ENCODE data around the gene GALNT12.

GALNT12 gene

DNA sequence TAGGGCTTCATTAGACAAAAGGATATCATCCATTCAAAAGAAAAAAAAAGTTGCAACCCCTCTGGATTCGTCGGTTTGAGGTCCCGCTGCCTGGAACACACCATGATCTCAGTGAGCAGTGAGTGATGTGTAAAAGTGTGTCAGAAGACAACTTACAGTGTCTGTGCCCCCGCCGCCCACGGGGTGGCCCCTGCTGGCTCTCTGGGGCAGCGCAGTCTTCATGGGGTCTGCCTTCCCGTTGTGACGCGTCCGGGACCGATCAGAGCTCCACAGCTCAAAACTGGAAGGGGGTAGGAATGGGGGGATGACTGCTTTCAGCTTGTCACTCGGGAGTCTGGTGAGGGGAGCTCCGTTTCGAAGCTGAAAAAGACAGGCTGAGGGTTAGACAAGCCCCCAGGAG is 33.7 kb upstream of the GALNT12 start:
- peaks cover 9% of the 10 kb centered on the region for H3K36me3 ChIP-seq (ENCODE audit: control insufficient read depth, insufficient read depth, low read length)
- no peaks in the 10 kb centered on the region for H3K4me1 ChIP-seq (ENCODE audit: control insufficient read depth, insufficient read depth, low read length)
- H3K9ac ChIP-seq (ENCODE audit: low read length), result no peak overlapping the region
- H3K4me3 ChIP-seq (ENCODE audit: low read length), result no peak overlapping the region
- H3K9me3 ChIP-seq (ENCODE audit: control insufficient read depth, low read length), result no peaks in the 10 kb centered on the region
- H3K27me3 ChIP-seq (ENCODE audit: control insufficient read depth, insufficient read depth, low read length), result no peaks in the 10 kb centered on the region

GRCh38 chr9:98774746-98775145 is 32.7 kb upstream of the GALNT12 start:
- no peaks in the 10 kb centered on the region for H3K4me1 ChIP-seq (ENCODE audit: control insufficient read depth, insufficient read depth, low read length)
- peaks cover 9% of the 10 kb centered on the region for H3K36me3 ChIP-seq (ENCODE audit: control insufficient read depth, insufficient read depth, low read length)
- H3K4me3 ChIP-seq (ENCODE audit: low read length), result no peak overlapping the region
- no peak overlapping the region for H3K9ac ChIP-seq (ENCODE audit: low read length)
- no peaks in the 10 kb centered on the region for H3K27me3 ChIP-seq (ENCODE audit: control insufficient read depth, insufficient read depth, low read length)
- no peaks in the 10 kb centered on the region for H3K9me3 ChIP-seq (ENCODE audit: control insufficient read depth, low read length)

DNA sequence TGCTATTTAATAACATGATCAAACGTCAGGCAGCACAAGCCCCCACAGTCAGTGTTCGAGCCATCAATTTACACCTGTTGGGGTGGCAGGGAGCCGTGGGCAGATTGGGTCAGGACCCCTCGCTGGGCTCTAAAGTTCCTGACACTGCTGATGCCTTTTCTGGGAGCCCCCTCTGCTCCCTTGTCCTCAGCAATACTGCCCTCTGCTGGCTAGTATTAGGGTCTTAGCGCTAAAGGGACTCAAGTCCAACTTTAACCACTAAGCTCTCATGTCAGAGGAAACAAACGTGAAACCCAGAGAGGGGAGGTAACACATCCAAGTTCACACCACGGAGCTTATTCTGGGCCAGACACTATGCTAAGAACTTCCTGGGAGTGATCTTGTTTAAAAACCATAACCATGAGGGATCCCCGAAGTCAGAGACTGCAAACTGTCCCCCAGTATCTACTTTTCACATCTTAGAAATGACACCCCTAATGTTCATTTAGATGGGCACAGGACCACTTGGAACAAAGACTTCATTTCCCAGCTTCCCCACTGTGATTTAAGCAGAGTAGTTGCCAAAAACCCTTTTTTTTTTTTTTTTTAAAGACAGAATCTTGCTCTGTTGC is 31.5 kb upstream of the GALNT12 start:
- Histone ChIP-seq H3K9me3 (ENCODE audit: control insufficient read depth, low read length) (no peaks in the 10 kb centered on the region), H3K9ac (ENCODE audit: low read length) (no peak overlapping the region), H3K4me1 (ENCODE audit: control insufficient read depth, insufficient read depth, low read length) (no peaks in the 10 kb centered on the region), H3K27me3 (ENCODE audit: control insufficient read depth, insufficient read depth, low read length) (no peaks in the 10 kb centered on the region), H3K4me3 (ENCODE audit: low read length) (no peak overlapping the region), H3K36me3 (ENCODE audit: control insufficient read depth, insufficient read depth, low read length) (peaks cover 9% of the 10 kb centered on the region)

- Histone ChIP-seq H3K4me1 (ENCODE audit: control insufficient read depth, insufficient read depth, low read length) (peaks cover 12% of the 10 kb centered on the region), H3K36me3 (ENCODE audit: control insufficient read depth, insufficient read depth, low read length) (no peaks in the 10 kb centered on the region), H3K9me3 (ENCODE audit: control insufficient read depth, low read length) (no peaks in the 10 kb centered on the region), H3K4me3 (ENCODE audit: low read length) (no peak overlapping the region), H3K27me3 (ENCODE audit: control insufficient read depth, insufficient read depth, low read length) (no peaks in the 10 kb centered on the region), H3K9ac (ENCODE audit: low read length) (no peak overlapping the region)
These were observed 29.9 kb upstream of the GALNT12 start for GRCh38 chr9:98777618-98778017.

- Histone ChIP-seq H3K27me3 (ENCODE audit: control insufficient read depth, insufficient read depth, low read length) (no peaks in the 10 kb centered on the region), H3K36me3 (ENCODE audit: control insufficient read depth, insufficient read depth, low read length) (no peaks in the 10 kb centered on the region), H3K9ac (ENCODE audit: low read length) (no peak overlapping the region), H3K9me3 (ENCODE audit: control insufficient read depth, low read length) (no peaks in the 10 kb centered on the region), H3K4me1 (ENCODE audit: control insufficient read depth, insufficient read depth, low read length) (peaks cover 18% of the 10 kb centered on the region), H3K4me3 (ENCODE audit: low read length) (no peak overlapping the region)
These were observed 29.2 kb upstream of the GALNT12 start for GRCh38 chr9:98778251-98778650.

DNA sequence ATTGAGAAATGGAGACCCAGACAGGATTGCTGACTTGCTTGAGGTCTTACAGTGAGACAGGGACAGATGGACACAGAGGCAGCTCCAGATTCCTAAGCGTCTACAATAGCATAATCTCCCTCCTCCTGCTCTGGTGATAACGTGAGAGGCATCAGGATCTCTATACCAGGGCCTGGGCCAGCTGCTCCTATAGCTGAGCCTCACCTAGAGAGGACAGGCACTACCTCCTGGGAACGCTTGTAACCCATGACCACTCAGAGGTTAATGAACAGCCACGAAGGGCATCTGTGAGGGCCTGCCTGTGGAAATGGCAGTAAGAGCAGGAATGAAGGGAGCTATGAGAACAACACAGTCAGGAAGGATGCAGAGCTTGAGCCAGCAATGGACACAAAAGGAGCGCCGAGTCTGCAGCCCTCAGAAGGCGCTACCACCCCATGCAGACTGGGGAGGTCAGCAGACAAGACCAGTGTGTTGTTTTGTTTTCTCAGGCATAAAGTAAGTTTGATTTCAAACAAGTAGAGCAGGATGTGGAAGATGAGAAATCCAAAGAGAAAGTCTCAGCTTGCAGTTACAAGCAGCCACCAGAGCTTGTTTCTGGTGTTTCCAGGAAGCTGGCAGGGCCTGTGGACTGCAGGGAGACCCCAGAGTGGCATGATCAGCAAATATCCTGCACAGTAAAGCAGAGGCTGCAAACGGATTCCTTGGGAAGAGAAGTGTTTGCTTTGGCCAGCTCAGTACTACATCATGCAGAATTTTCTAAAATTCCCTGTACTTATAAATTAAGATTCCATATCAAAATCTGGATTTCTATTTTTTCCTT is 28.5 kb upstream of the GALNT12 start:
- Histone ChIP-seq H3K4me1 (ENCODE audit: control insufficient read depth, insufficient read depth, low read length) (peaks cover 20% of the 10 kb centered on the region), H3K9me3 (ENCODE audit: control insufficient read depth, low read length) (no peaks in the 10 kb centered on the region), H3K4me3 (ENCODE audit: low read length) (no peak overlapping the region), H3K9ac (ENCODE audit: low read length) (no peak overlapping the region), H3K36me3 (ENCODE audit: control insufficient read depth, insufficient read depth, low read length) (no peaks in the 10 kb centered on the region), H3K27me3 (ENCODE audit: control insufficient read depth, insufficient read depth, low read length) (no peaks in the 10 kb centered on the region)

- H3K4me1 ChIP-seq (ENCODE audit: control insufficient read depth, insufficient read depth, low read length), result peaks cover 20% of the 10 kb centered on the region
- no peaks in the 10 kb centered on the region for H3K36me3 ChIP-seq (ENCODE audit: control insufficient read depth, insufficient read depth, low read length)
- H3K27me3 ChIP-seq (ENCODE audit: control insufficient read depth, insufficient read depth, low read length), result no peaks in the 10 kb centered on the region
- H3K4me3 ChIP-seq (ENCODE audit: low read length), result no peak overlapping the region
- H3K9ac ChIP-seq (ENCODE audit: low read length), result no peak overlapping the region
- no peaks in the 10 kb centered on the region for H3K9me3 ChIP-seq (ENCODE audit: control insufficient read depth, low read length)
These were observed 27.3 kb upstream of the GALNT12 start for GRCh38 chr9:98780059-98780749.

GRCh38 chr9:98781588-98782383 is 25.7 kb upstream of the GALNT12 start:
- H3K36me3 ChIP-seq (ENCODE audit: control insufficient read depth, insufficient read depth, low read length), result no peaks in the 10 kb centered on the region
- no peak overlapping the region for H3K9ac ChIP-seq (ENCODE audit: low read length)
- H3K4me3 ChIP-seq (ENCODE audit: low read length), result no peak overlapping the region
- H3K27me3 ChIP-seq (ENCODE audit: control insufficient read depth, insufficient read depth, low read length), result no peaks in the 10 kb centered on the region
- peaks cover 21% of the 10 kb centered on the region for H3K4me1 ChIP-seq (ENCODE audit: control insufficient read depth, insufficient read depth, low read length)
- no peaks in the 10 kb centered on the region for H3K9me3 ChIP-seq (ENCODE audit: control insufficient read depth, low read length)

DNA sequence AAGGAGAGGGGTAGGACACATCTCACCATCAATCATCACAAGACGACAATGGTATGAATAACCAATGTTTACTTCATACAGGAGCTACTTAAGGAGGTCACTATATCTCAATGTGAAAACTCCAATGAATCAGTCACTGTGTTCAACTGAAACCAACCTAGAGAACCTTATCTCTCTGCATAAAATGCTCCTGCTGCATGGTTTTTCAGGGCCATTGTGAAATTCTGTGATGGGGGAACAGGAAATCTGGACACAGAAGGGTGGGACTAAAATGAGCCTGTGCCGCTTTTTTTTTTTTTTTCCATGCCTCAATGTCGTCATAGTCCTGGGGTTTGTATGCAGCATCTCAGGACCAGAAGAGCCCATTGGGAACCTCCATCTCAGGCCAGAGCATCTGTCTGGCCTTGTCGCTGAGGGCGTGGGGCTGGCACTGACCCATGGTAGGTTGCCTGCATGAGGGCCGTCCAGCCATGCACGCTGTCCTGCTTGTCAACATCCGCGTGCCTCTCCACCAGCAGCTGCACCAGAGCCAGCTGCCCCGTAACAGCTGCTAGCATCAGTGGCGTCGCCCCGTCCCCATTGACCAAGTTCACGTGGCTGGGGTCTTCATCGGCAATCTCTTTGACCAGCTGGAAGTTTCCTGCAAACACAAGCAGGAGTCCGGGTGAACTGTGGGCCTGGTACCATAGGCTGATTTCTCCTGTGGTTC is 23.8 kb upstream of the GALNT12 start:
- Histone ChIP-seq H3K36me3 (ENCODE audit: control insufficient read depth, insufficient read depth, low read length) (no peaks in the 10 kb centered on the region), H3K4me1 (ENCODE audit: control insufficient read depth, insufficient read depth, low read length) (peaks cover 28% of the 10 kb centered on the region), H3K27me3 (ENCODE audit: control insufficient read depth, insufficient read depth, low read length) (no peaks in the 10 kb centered on the region), H3K4me3 (ENCODE audit: low read length) (no peak overlapping the region), H3K9ac (ENCODE audit: low read length) (no peak overlapping the region), H3K9me3 (ENCODE audit: control insufficient read depth, low read length) (no peaks in the 10 kb centered on the region)

DNA sequence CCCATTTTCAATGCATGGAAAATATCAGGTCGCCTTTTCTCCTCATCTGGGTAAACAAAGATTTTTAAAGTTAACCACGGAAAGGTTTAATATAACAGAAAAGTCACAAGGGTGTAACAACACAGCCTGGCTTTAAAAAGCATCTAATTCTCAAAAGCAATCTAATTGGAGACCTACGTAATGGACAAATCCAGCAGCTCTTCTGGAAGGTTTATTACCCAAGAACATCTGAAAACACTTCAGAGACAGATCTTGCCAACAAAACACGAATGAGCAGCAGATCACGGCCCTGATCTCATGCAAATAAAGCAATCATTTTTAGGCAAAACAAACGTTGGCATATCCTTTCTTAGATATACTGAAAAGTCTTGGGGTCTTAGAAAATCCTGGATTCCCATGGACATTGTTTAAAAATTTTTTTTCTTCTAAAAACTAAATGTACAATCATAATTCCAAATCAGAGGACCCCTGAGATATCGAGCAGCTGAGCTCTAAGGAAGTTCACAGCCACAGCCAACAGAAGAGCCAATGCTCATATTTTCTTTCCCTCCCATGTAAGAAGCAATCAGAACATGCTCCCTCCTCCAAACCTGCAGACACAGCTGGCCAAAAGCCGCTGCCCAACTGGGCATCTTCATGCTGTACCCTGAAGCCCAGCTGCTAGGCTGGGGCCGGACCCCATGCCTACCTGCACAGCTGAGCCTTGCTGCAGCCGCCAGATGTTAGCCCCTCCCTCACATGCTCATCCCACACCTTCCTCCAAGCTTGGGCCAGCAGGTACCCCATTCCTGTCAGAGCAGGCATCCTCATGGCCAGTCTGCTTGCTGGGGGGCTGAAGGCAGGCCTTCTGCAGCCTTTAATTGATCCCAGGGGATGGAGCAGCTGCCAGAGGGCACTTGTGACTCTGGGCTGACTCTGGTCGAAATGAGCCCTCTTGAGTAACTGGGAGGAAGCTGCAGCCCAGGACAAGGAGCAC is 22.4 kb upstream of the GALNT12 start:
- Histone ChIP-seq H3K27me3 (ENCODE audit: control insufficient read depth, insufficient read depth, low read length) (no peaks in the 10 kb centered on the region), H3K9me3 (ENCODE audit: control insufficient read depth, low read length) (no peaks in the 10 kb centered on the region), H3K4me3 (ENCODE audit: low read length) (no peak overlapping the region), H3K9ac (ENCODE audit: low read length) (no peak overlapping the region), H3K4me1 (ENCODE audit: control insufficient read depth, insufficient read depth, low read length) (peaks cover 28% of the 10 kb centered on the region), H3K36me3 (ENCODE audit: control insufficient read depth, insufficient read depth, low read length) (no peaks in the 10 kb centered on the region)
